GM12878 (cell line): ENCODE data around the gene SYK.

Experiments used
- POLR2A ChIP-seq: IDR thresholded peaks from 2 replicates; pipeline ENCODE4 v1.6.1; 2011; ENCODE audit warnings: low read depth, mild to moderate bottlenecking, low read length
- POLR2AphosphoS5 ChIP-seq: IDR thresholded peaks from 2 replicates; pipeline ENCODE4 v1.6.1; 2011; ENCODE audit warnings: mild to moderate bottlenecking, low read length, inconsistent platforms
- SP1 ChIP-seq: IDR thresholded peaks from one replicate; pipeline ENCODE4 v1.6.1; 2011; ENCODE audit warnings: low read depth, low read length

DNA sequence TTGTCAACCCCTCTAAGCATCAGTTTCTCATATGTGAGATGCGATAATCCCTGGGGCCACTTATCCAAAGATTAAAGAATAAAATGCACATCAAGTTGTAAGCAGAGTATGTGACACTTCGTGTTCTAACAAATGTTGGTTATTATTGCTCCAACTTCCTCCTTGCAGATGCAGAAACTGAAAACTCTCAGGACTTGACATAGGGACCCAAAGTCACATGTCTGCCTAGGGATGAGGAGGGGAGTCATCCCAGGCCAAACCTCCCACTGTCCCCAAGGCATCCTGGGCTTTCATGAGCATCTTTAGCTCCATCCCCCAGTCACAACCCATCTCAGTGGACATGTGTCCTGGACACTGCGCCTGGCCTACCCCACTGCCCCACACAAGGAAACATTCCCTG lies 27.5 kb upstream of the SYK start:
- TF ChIP-seq SP1 (no peak), POLR2A (no peak), POLR2AphosphoS5 (no peak)
